KMS-11 (cell line): ENCODE data around the gene DHRS3.

Experiments used
- H2AFZ ChIP-seq: fragments of 200-600 bp; sonication (generic); 2 replicates; pipeline ENCODE4 v1.6.1; 2016; ENCODE audit warnings: antibody characterized with exemption, mixed run types, low read depth
- H3K27ac ChIP-seq: fragments of 200-600 bp; sonication (generic); 2 replicates; pipeline ENCODE4 v1.6.1; 2016; ENCODE audit warnings: mild to moderate bottlenecking, mixed run types
- H3K27me3 ChIP-seq: fragments of 200-600 bp; sonication (generic); 2 replicates; pipeline ENCODE4 v1.6.1; 2017; ENCODE audit warnings: mild to moderate bottlenecking, low read depth, mixed run types, moderate library complexity; ENCODE audit not compliant: insufficient read depth
- H3K36me3 ChIP-seq: fragments of 200-600 bp; sonication (generic); 2 replicates; pipeline ENCODE4 v1.6.1; 2017; ENCODE audit warnings: mild to moderate bottlenecking, mixed run types; ENCODE audit not compliant: insufficient read depth
- H3K4me1 ChIP-seq: fragments of 200-600 bp; sonication (generic); 2 replicates; pipeline ENCODE4 v1.6.1; 2016; ENCODE audit warnings: mild to moderate bottlenecking, low read depth, mixed run types; ENCODE audit not compliant: poor library complexity, severe bottlenecking
- H3K4me2 ChIP-seq: fragments of 200-600 bp; sonication (generic); 2 replicates; pipeline ENCODE4 v1.7.0; 2016; ENCODE audit warnings: mild to moderate bottlenecking, mixed run types
- H3K4me3 ChIP-seq: fragments of 200-600 bp; sonication (generic); IDR thresholded peaks from 2 replicates; pipeline ENCODE4 v1.6.1; 2017; ENCODE audit warnings: low read depth, low read length, mixed read lengths; ENCODE audit not compliant: insufficient read depth
- H3K79me2 ChIP-seq: fragments of 200-600 bp; sonication (generic); 2 replicates; pipeline ENCODE4 v1.6.1; 2016; ENCODE audit warnings: low read depth, mixed run types; ENCODE audit not compliant: insufficient read depth
- H3K9ac ChIP-seq: fragments of 200-600 bp; sonication (generic); 2 replicates; pipeline ENCODE4 v1.6.1; 2016; ENCODE audit warnings: mild to moderate bottlenecking, mixed run types
- H4K20me1 ChIP-seq: fragments of 200-600 bp; sonication (generic); 2 replicates; pipeline ENCODE4 v1.6.1; 2016; ENCODE audit warnings: mild to moderate bottlenecking, mixed run types; ENCODE audit not compliant: insufficient read depth
- CTCF ChIP-seq: fragments of 200-600 bp; sonication (generic); conservative IDR thresholded peaks from 2 replicates; pipeline ENCODE4 v1.6.1; 2017; ENCODE audit warnings: low read depth, mild to moderate bottlenecking, antibody characterized with exemption, low read length, moderate library complexity, mixed read lengths

Gene DHRS3

DNA sequence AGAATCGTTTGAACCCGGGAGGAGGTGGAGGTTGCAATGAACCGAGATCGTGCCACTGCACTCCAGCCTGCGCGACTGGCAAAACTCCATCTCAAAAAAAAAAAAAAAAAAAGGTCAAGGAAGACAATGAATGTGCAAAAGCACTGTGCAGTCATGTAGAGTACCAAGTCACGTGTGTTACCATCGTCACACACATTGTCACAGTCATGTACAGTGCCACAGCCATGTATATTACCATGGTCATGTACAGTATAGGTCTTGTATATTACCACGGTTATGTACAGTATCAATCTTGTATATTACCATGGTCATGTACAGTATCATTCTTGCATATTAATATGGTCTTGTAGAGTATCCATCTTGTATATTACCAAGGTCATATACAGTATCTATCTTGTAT lies 13.0 kb downstream of the DHRS3 start:
- Histone ChIP-seq H3K27me3 (no peaks in the 10 kb centered on the region), H3K4me2 (no peak overlapping the region), H3K79me2 (no peaks in the 10 kb centered on the region), H3K27ac (no peak overlapping the region), H4K20me1 (no peaks in the 10 kb centered on the region), H3K36me3 (no peaks in the 10 kb centered on the region), H3K4me1 (no peaks in the 10 kb centered on the region), H3K4me3 (no peak overlapping the region), H2AFZ (no peak overlapping the region), H3K9ac (no peak overlapping the region)
- TF ChIP-seq CTCF, result no peak

DNA sequence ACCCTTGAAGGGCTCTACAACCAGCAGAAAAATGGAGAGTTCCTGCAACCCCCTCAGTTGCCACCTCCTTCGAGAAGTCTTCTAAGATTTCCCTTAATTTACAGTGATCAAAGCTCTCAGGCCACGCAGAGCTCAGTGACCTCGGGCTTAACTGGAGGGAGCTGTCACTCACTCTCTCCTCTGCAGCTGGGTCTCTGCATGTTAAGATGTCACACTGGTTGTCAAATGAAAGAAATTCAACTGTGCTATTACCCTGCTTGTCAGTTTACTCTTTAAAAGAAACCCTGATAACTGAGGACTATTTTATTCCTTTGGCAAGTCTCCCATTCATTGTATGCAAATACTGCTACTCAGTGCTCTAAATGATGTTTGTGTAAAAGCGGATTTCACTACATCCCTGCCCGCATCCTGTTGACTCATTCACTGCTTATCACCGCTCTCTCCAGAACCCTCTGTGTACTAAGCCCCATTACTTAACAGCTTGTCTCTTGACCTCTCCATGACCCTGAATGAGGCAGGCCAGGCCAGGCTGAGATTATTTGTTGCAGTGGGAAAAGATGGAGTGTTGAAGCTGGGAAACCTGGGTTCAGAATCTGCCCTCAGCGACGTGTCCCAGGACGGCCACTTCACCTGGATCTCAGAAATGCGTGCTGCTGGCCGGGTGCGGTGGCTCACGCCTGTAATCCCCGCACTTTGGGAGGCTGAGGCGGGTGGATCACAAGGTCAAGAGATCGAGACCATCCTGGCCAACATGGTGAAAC lies 13.7 kb downstream of the DHRS3 start:
- H3K4me2 ChIP-seq, result no peak overlapping the region
- no peak overlapping the region for H3K4me3 ChIP-seq
- H3K79me2 ChIP-seq, result no peaks in the 10 kb centered on the region
- no peaks in the 10 kb centered on the region for H4K20me1 ChIP-seq
- no peak overlapping the region for H3K27ac ChIP-seq
- TF ChIP-seq CTCF, result no peak
- no peaks in the 10 kb centered on the region for H3K27me3 ChIP-seq
- H2AFZ ChIP-seq, result no peak overlapping the region
- H3K36me3 ChIP-seq, result no peaks in the 10 kb centered on the region
- H3K9ac ChIP-seq, result no peak overlapping the region
- no peaks in the 10 kb centered on the region for H3K4me1 ChIP-seq

DNA sequence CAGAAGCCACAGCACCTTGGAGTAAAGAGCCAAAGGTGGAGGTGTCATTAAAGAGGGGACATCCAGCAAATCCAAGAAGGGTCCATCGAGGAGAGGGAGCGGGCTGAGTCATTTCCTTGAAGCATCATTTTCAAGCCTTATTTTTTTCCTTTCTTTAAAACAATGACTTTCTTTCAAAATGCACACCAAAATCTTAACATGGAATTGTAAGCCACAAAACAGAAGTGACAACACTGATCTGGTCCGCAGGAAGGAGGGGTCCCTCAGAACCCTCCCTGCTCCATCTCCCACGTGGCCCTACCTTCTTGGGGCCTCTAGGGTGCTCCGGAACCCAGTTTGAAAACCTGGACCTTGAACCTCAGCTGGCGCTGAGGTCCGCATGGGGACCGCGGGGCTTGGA lies 14.8 kb downstream of the DHRS3 start:
- H3K9ac ChIP-seq, result no peak overlapping the region
- no peak overlapping the region for H3K4me2 ChIP-seq
- no peaks in the 10 kb centered on the region for H3K4me1 ChIP-seq
- no peaks in the 10 kb centered on the region for H3K36me3 ChIP-seq
- H3K4me3 ChIP-seq, result no peak overlapping the region
- H3K27me3 ChIP-seq, result no peaks in the 10 kb centered on the region
- H3K27ac ChIP-seq, result no peak overlapping the region
- no peaks in the 10 kb centered on the region for H3K79me2 ChIP-seq
- no peak for TF ChIP-seq CTCF
- H4K20me1 ChIP-seq, result no peaks in the 10 kb centered on the region
- no peak overlapping the region for H2AFZ ChIP-seq

DNA sequence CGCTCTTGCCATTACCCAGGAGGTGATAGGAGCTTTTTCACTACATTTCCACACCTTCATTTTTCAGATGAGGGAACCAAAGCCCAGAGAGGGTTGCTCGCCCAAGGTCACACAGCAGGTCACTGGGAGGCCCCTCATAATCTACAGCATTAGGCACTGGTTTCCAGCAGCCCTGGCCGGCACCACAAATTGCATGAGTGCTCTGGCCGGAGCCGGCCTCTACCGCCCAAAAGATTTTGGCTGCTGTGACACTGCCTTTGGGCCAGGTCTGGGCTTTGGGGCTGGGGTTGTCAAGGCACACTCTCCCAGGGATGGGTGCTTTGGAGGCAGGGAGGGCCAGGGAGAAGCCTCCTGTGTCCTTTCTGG lies 15.4 kb downstream of the DHRS3 start:
- H3K4me2 ChIP-seq, result no peak overlapping the region
- H3K9ac ChIP-seq, result no peak overlapping the region
- no peaks in the 10 kb centered on the region for H4K20me1 ChIP-seq
- no peak overlapping the region for H3K27ac ChIP-seq
- no peaks in the 10 kb centered on the region for H3K36me3 ChIP-seq
- H3K79me2 ChIP-seq, result no peaks in the 10 kb centered on the region
- no peak overlapping the region for H3K4me3 ChIP-seq
- H2AFZ ChIP-seq, result no peak overlapping the region
- TF ChIP-seq CTCF, result no peak
- H3K27me3 ChIP-seq, result no peaks in the 10 kb centered on the region
- H3K4me1 ChIP-seq, result no peaks in the 10 kb centered on the region
